ENCODE measurements around the gene PARD6B. TPM values are rescaled to one million over a fixed set of nuclear protein-coding genes. Genes with fewer than 3 reads are reported as not detected.
"Not testable (repeated sequence)": the region's sequence is repeated elsewhere in the genome, so short reads cannot be mapped to it uniquely, and the experiment has no call there.

Gene PARD6B
- total RNA-seq (2014; rRNA removed; shearing (Covaris generic)), result 5.5 and 6.2 TPM in 2 replicates

GRCh38 chr20:50731055-50731929, at the start of gene PARD6B:
Gene PARD6B (plus strand): TSS chr20:50731580. CDS start chr20:50731787, 207 bp downstream.
- DNase-seq (ENCODE audit: low read depth), result peak; percentile 97

- no peak for DNase-seq (ENCODE audit: low read depth)
These were observed 49.3 kb upstream of the PARD6B start for GRCh38 chr20:50682065-50682464.

- no peak for DNase-seq (ENCODE audit: low read depth)
These were observed 48.3 kb upstream of the PARD6B start for GRCh38 chr20:50682947-50683530.

GRCh38 chr20:50683570-50683969, 47.8 kb upstream of the PARD6B start:
- no peak for DNase-seq (ENCODE audit: low read depth)

- DNase-seq (ENCODE audit: low read depth), result no peak
These were observed 44.6 kb upstream of the PARD6B start for GRCh38 chr20:50686821-50687220.

GRCh38 chr20:50688256-50688975, 43.0 kb upstream of the PARD6B start:
- DNase-seq (ENCODE audit: low read depth), result no peak

GRCh38 chr20:50689864-50690649, 41.3 kb upstream of the PARD6B start:
- DNase-seq (ENCODE audit: low read depth), result peak; percentile 96

- DNase-seq (ENCODE audit: low read depth), result peak; percentile 63
These were observed 40.5 kb upstream of the PARD6B start, which contains the start of gene RIPOR3 for GRCh38 chr20:50690650-50691572. Gene RIPOR3 (minus strand): TSS chr20:50691542. CDS start chr20:50691128, 414 bp downstream.

DNA sequence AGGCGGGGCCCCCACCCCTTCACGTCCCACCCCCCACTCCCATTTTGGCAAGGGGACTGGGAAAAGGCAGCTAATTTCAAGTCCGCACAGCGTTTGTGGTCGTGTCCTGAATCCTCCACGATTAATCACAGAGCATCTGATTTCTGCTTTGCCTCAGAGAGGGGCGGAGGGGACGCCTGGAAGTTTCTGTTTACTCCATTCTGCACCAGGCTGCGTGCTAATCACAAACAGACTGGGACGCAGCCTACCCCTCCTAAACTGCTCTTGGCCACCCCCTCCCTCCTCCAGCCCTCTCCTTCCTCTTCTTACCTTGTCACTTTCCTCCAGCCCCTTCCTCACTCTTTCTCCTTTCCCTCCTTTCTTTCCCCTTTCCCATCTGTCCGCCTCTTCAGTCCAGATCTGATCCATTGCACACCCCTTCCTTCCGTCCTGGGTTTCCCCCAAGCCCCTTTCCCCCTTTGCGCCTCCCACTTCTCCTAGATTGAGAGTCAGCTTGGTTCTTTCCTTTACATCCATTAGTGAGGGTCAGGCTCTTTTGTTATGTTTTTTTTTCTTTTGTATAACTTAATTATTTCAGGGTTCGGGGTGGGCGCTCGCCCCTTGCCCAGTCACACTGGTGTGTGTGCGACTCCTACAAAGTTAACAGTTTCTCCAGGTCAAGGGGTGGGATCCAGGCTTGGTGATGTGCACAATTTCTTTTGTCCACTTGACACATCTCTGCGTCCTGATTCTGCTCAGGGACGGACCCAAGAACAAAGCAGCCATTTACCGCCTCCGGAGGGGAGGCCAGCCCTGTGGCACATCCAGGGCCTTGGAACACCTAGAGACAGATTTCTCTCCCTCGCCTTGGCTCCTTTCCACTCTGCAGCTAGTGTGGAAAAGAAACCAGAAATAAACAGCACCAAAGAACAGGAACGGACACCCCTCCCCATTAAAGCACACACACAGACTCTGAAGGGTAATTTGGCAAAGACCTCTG, 39.5 kb upstream of the PARD6B start:
- DNase-seq (ENCODE audit: low read depth), result peak; percentile 87

- no peak for DNase-seq (ENCODE audit: low read depth)
These were observed 38.8 kb upstream of the PARD6B start for GRCh38 chr20:50692552-50692933.

GRCh38 chr20:50693001-50693400, 38.4 kb upstream of the PARD6B start:
- DNase-seq (ENCODE audit: low read depth), result no peak

GRCh38 chr20:50694379-50695134, 36.8 kb upstream of the PARD6B start:
- DNase-seq (ENCODE audit: low read depth), result peak; percentile 65

DNA sequence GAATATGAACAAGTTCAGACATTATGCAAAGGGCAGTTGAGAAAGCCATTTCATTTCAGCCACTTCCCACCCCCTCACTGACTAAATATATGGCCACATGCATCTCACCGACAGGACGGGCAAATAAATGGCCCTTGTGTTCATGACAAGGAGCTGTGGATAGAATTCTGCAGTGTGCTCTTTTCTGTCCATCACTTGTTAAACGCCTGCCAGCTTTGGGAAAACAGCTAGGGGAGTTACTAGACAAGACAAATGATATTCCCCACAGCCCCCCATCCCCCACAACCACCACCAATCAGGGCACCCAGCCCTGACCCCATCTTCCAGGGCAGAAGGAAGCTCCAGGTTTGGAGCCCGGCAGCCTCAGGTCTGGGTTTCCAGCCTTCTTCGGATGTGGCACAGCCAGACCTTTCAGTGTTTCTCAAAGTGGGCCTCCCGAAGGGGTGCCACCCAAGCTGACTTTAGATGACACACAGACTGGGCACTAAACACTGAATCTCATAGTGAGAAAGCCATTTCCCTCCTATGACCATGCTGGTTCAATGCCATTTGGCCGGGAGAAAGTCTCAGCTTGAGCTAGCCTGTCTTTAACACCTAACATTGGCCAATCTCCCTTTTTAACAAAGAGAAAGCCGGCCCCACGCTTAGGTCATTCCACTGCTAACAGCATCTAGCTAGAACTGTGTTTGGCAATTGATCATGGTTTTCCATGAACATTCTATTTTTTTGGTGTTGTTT, 36.1 kb upstream of the PARD6B start:
- peak; percentile 74 for DNase-seq (ENCODE audit: low read depth)

GRCh38 chr20:50698255-50698654, 33.1 kb upstream of the PARD6B start:
- not testable (repeated sequence) for DNase-seq (ENCODE audit: low read depth)

DNA sequence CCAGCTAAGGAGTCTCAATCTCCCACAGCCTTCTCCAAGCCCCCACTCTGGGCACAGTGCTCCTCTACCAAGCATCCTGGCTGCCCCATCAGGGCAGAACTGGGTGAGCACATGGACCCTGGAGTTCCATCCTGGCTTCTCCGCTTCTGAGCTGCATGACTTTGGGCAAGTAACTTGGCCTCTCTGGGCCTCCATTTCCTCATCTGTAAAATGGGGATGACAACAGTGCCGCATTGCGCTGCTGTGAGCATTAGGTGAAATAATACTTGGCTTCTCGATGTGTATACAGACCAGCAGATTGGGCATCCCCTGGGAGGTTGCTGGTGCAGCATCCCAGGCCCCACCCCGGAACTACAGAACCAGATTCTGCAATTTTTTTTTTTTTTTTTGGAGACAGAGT, 31.7 kb upstream of the PARD6B start:
- DNase-seq (ENCODE audit: low read depth), result no peak

- no peak for DNase-seq (ENCODE audit: low read depth)
These were observed 30.1 kb upstream of the PARD6B start for GRCh38 chr20:50701041-50701963.

Measured in RPMI7951 (cell line).